Measurements from ENCODE around the gene VWA5A.

GRCh38 chr11:124082371-124082770 lies 32.9 kb upstream of the VWA5A start:
- TF ChIP-seq CTCF (IDR thresholded peaks at IDR 0.05) (no peak), REST (IDR thresholded peaks at IDR 0.05; ENCODE audit: insufficient read depth in 1 of 2, low read depth in 2 of 2, low read length in 1 of 2) (no peak), POLR2AphosphoS5 (IDR thresholded peaks at IDR 0.05; ENCODE audit: low read depth, low read length) (no peak)

Data from Panc1 (cell line).